Osteoblast (primary cell): ENCODE results near the gene KATNIP. TPM values are rescaled to one million over a fixed set of nuclear protein-coding genes. Genes with fewer than 3 reads are reported as not detected.

ENCODE experiments used
- DNase-seq: peaks from one replicate; pipeline ENCODE4 v3.0.0; 2011; ENCODE audit warnings: low spot score, mixed read lengths; ENCODE audit not compliant: insufficient read length; ENCODE audit errors: missing footprints
- H2AFZ ChIP-seq: 2 replicates; pipeline ENCODE4 v1.6.0; 2011; ENCODE audit warnings: mild to moderate bottlenecking, low read length
- H3K27ac ChIP-seq: 2 replicates; pipeline ENCODE4 v1.5.1; 2011; ENCODE audit warnings: mild to moderate bottlenecking, low read depth, low read length, moderate library complexity
- H3K27me3 ChIP-seq: 2 replicates; pipeline ENCODE4 v1.6.0; 2012; ENCODE audit warnings: mild to moderate bottlenecking, control low read depth, inconsistent platforms, low read length, moderate library complexity; ENCODE audit not compliant: insufficient read depth
- H3K36me3 ChIP-seq: 2 replicates; pipeline ENCODE4 v1.5.1; 2011; ENCODE audit warnings: mild to moderate bottlenecking, low read length, control low read depth, moderate library complexity; ENCODE audit not compliant: insufficient read depth
- H3K4me1 ChIP-seq: 2 replicates; pipeline ENCODE4 v1.5.1; 2011; ENCODE audit warnings: mild to moderate bottlenecking, low read length, control low read depth, moderate library complexity; ENCODE audit not compliant: insufficient read depth
- H3K4me2 ChIP-seq: 2 replicates; pipeline ENCODE4 v1.6.0; 2011; ENCODE audit warnings: mild to moderate bottlenecking, low read length; ENCODE audit not compliant: insufficient read depth
- H3K4me3 ChIP-seq: fragments of 200-600 bp; sonication (generic); 3 replicates; pipeline ENCODE4 v1.5.1; 2012; ENCODE audit warnings: mild to moderate bottlenecking, low read length, inconsistent platforms; ENCODE audit not compliant: insufficient read depth
- H3K79me2 ChIP-seq: 2 replicates; pipeline ENCODE4 v1.6.0; 2012; ENCODE audit warnings: mild to moderate bottlenecking, low read length, control low read depth, inconsistent platforms; ENCODE audit not compliant: insufficient read depth
- H3K9me3 ChIP-seq: 2 replicates; pipeline ENCODE4 v1.5.1; 2011; ENCODE audit warnings: low read depth, low read length, control low read depth
- H4K20me1 ChIP-seq: 2 replicates; pipeline ENCODE4 v1.6.0; 2012; ENCODE audit warnings: mild to moderate bottlenecking, low read length, control low read depth; ENCODE audit not compliant: insufficient read depth
- total RNA-seq: library from RNA; depleted of rRNA; stranded (reverse); fragments of >200 nt; gene quantifications from 2 replicates; pipeline ENCODE4 v1.2.3, GENCODE V29; 2012
- TF ChIP-seq, protein P1 (sequence below): IDR thresholded peaks from 2 replicates; pipeline ENCODE4 v1.5.1; 2011; ENCODE audit warnings: mild to moderate bottlenecking, low read depth, low read length, moderate library complexity; ENCODE audit errors: extremely low read depth

KATNIP gene
- total RNA-seq, 1 donor: 30.8 TPM

DNA sequence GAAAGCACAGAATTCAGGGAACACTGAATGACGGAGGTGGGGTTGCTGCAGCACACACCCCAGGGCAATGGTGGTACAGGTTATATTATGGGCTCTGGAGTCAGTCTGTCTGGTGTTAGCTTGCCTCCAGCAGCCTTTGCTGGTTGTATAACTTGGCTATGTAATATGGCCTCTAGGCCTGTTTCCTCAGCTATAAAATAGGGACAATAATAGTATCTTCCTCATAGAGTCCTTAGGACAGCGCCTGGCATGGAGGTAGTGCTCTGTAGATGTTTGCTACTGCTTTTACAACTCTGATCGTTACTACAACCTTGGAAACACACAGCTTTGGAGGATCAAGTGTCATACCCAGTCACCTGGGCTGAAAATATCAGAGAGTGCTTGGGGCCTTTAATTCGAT lies 31.7 kb upstream of the KATNIP start:
- peaks cover 45% of the 10 kb centered on the region for H3K36me3 ChIP-seq
- no peak overlapping the region for H3K4me2 ChIP-seq
- H3K9me3 ChIP-seq: no peaks in the 10 kb centered on the region
- no peaks in the 10 kb centered on the region for H3K27me3 ChIP-seq
- TF ChIP-seq, protein P1, sequence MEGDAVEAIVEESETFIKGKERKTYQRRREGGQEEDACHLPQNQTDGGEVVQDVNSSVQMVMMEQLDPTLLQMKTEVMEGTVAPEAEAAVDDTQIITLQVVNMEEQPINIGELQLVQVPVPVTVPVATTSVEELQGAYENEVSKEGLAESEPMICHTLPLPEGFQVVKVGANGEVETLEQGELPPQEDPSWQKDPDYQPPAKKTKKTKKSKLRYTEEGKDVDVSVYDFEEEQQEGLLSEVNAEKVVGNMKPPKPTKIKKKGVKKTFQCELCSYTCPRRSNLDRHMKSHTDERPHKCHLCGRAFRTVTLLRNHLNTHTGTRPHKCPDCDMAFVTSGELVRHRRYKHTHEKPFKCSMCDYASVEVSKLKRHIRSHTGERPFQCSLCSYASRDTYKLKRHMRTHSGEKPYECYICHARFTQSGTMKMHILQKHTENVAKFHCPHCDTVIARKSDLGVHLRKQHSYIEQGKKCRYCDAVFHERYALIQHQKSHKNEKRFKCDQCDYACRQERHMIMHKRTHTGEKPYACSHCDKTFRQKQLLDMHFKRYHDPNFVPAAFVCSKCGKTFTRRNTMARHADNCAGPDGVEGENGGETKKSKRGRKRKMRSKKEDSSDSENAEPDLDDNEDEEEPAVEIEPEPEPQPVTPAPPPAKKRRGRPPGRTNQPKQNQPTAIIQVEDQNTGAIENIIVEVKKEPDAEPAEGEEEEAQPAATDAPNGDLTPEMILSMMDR: no peak
- H2AFZ ChIP-seq: no peak overlapping the region
- H3K4me3 ChIP-seq: no peak overlapping the region
- H3K27ac ChIP-seq: no peak overlapping the region
- no peaks in the 10 kb centered on the region for H3K79me2 ChIP-seq
- H4K20me1 ChIP-seq: peaks cover 3% of the 10 kb centered on the region
- DNase-seq: no peak
- no peaks in the 10 kb centered on the region for H3K4me1 ChIP-seq

- peaks cover 67% of the 10 kb centered on the region for H3K36me3 ChIP-seq
- no peaks in the 10 kb centered on the region for H3K79me2 ChIP-seq
- H3K9me3 ChIP-seq: peaks cover 5% of the 10 kb centered on the region
- H2AFZ ChIP-seq: no peak overlapping the region
- no peak overlapping the region for H3K4me2 ChIP-seq
- no peak overlapping the region for H3K27ac ChIP-seq
- DNase-seq: no peak
- H3K4me3 ChIP-seq: no peak overlapping the region
- H4K20me1 ChIP-seq: peaks cover 1% of the 10 kb centered on the region
- TF ChIP-seq, protein P1: no peak
- H3K4me1 ChIP-seq: no peaks in the 10 kb centered on the region
- H3K27me3 ChIP-seq: no peaks in the 10 kb centered on the region
These were observed 28.8 kb upstream of the KATNIP start for GRCh38 chr16:27520982-27521673.

DNA sequence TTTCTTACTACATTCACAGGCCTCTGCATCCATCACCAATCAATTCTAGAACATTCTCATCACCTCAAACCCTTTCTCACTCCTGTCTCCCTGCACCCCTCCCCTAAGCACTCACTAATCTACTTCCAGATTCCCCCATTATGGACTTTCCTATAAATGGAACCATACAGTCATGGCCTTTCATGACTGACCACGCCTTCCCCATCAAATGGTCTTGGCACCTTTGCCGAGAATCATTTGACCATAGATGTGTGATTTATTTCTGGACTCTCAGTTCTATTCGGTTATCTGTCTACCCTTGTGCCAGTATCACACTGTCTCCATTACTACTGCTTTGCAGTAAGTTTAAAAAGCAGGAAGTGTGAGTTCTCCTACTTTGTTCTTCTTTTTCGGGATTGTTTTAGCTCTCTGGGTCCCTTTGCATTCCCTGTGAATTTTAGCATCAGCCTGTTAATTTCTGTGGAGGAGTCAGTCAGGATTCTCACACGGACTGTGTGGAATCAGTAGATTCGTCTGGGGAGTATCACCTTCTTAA lies 27.7 kb upstream of the KATNIP start:
- H3K36me3 ChIP-seq: peaks cover 75% of the 10 kb centered on the region
- no peak overlapping the region for H2AFZ ChIP-seq
- peaks cover 2% of the 10 kb centered on the region for H4K20me1 ChIP-seq
- TF ChIP-seq, protein P1: no peak
- no peak overlapping the region for H3K4me3 ChIP-seq
- peaks cover 5% of the 10 kb centered on the region for H3K9me3 ChIP-seq
- no peaks in the 10 kb centered on the region for H3K27me3 ChIP-seq
- H3K27ac ChIP-seq: no peak overlapping the region
- DNase-seq: no peak
- no peaks in the 10 kb centered on the region for H3K4me1 ChIP-seq
- no peaks in the 10 kb centered on the region for H3K79me2 ChIP-seq
- no peak overlapping the region for H3K4me2 ChIP-seq

DNA sequence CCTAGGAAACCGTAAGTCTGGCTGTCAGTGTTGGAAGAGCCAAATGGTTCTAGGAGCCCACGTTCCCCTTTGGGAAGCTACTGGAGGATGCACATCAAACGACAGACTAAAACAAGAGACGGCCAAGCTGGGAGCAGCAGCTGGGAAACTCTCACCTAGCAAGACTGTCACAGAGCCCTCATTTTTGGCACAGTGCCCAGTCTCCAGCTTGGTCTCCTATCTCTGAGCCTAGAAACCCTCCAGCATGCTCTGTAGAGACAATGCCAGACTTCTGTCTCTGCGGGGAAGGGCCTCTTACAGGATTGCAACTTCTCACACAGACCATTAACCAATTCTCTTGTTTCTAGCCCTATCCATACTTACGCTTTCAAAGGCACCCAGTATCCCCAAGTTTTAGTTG lies 23.8 kb upstream of the KATNIP start:
- H3K36me3 ChIP-seq: peaks cover 90% of the 10 kb centered on the region
- H3K4me1 ChIP-seq: peaks cover 13% of the 10 kb centered on the region
- peaks cover 5% of the 10 kb centered on the region for H3K9me3 ChIP-seq
- DNase-seq: no peak
- no peak overlapping the region for H3K4me3 ChIP-seq
- H3K4me2 ChIP-seq: no peak overlapping the region
- H3K27me3 ChIP-seq: no peaks in the 10 kb centered on the region
- H3K27ac ChIP-seq: no peak overlapping the region
- TF ChIP-seq, protein P1: no peak
- peaks cover 24% of the 10 kb centered on the region for H4K20me1 ChIP-seq
- H3K79me2 ChIP-seq: no peaks in the 10 kb centered on the region
- H2AFZ ChIP-seq: no peak overlapping the region
